SK-N-SH (cell line): ENCODE results near the gene ATP8A2. TPM values are rescaled to one million over a fixed set of nuclear protein-coding genes. Genes with fewer than 3 reads are reported as not detected.

Experiments
- CTCF ChIA-PET: fragments of 300-600, 350-600 bp; formaldehyde crosslinking; extraction: SDS; loops from one replicate; lab custom pipeline; 2021; lab: Yijun Ruan, JAX
- POLR2A ChIA-PET: fragments of 350-600 bp; sonication (Branson Sonifier 250); formaldehyde crosslinking; extraction: SDS; loops from one replicate; lab custom pipeline; 2020; ENCODE audit warnings: antibody characterized with exemption, inconsistent platforms; lab: Yijun Ruan, JAX
- DNase-seq: peaks from one replicate; pipeline ENCODE4 v3.0.0; 2012
- H2AFZ ChIP-seq: fragments of 200-600 bp; sonication (generic); 2 replicates; pipeline ENCODE4 v1.8.1; 2016; ENCODE audit warnings: antibody characterized with exemption, mild to moderate bottlenecking, low read depth
- H3F3A ChIP-seq: fragments of 200-600 bp; sonication (generic); replicated peaks from 2 replicates; pipeline ENCODE3; 2016; ENCODE audit warnings: antibody characterized with exemption, mild to moderate bottlenecking; ENCODE audit not compliant: insufficient read depth
- H3K27ac ChIP-seq, 2 experiments: fragments of 200-500 bp in 1 of 2; fragments of 200-600 bp in 1 of 2; sonication (Bioruptor generic) in 1 of 2; sonication (generic), shearing (Covaris generic) in 1 of 2; 2 replicates each; pipeline versions ENCODE4 v1.5.1 to v1.6.1; 2014 to 2016; ENCODE audit warnings: low read depth in 2 of 2, inconsistent platforms in 1 of 2, low read length in 1 of 2, mild to moderate bottlenecking in 1 of 2, mixed read lengths in 1 of 2
- H3K27me3 ChIP-seq: fragments of 200-600 bp; sonication (generic), shearing (Covaris generic); 2 replicates; pipeline ENCODE4 v1.6.1; 2016; ENCODE audit warnings: mixed run types; ENCODE audit not compliant: insufficient read depth
- H3K36me3 ChIP-seq, 2 experiments: fragments of 200-500 bp in 1 of 2; fragments of 200-600 bp in 1 of 2; sonication (Bioruptor generic) in 1 of 2; sonication (generic) in 1 of 2; replicated peaks in 1 of 2; 2 replicates each; pipeline versions ENCODE3 to v1.5.1; 2014 to 2016; ENCODE audit warnings: low read length in 1 of 2, mild to moderate bottlenecking in 1 of 2; ENCODE audit not compliant: insufficient read depth in 2 of 2, control insufficient read depth in 1 of 2
- H3K4me1 ChIP-seq, 2 experiments: fragments of 200-500 bp in 1 of 2; fragments of 200-600 bp in 1 of 2; sonication (Bioruptor generic) in 1 of 2; sonication (generic), shearing (Covaris generic) in 1 of 2; 2 replicates each; pipeline versions ENCODE4 v1.5.1 to v1.6.1; 2014 to 2016; ENCODE audit warnings: low read depth in 1 of 2, low read length in 1 of 2, mixed run types in 1 of 2; ENCODE audit not compliant: insufficient read depth in 2 of 2, control insufficient read depth in 1 of 2
- H3K4me2 ChIP-seq: fragments of 200-600 bp; sonication (generic), shearing (Covaris generic); 2 replicates; pipeline ENCODE4 v1.6.1; 2017; ENCODE audit warnings: mixed run types
- H3K4me3 ChIP-seq, 2 experiments: fragments of 200-500 bp in 1 of 2; fragments of 200-600 bp in 1 of 2; sonication (Bioruptor generic) in 1 of 2; sonication (generic), shearing (Covaris generic) in 1 of 2; 2 replicates each; pipeline versions ENCODE4 v1.5.1 to v1.8.1; 2014 to 2016; ENCODE audit warnings: low read depth in 2 of 2, inconsistent platforms in 1 of 2, low read length in 1 of 2, mild to moderate bottlenecking in 1 of 2, mixed read lengths in 1 of 2, moderate library complexity in 1 of 2
- H3K79me2 ChIP-seq: fragments of 200-600 bp; sonication (generic); 2 replicates; pipeline ENCODE4 v1.8.1; 2017; ENCODE audit warnings: mild to moderate bottlenecking; ENCODE audit not compliant: insufficient read depth
- H3K9ac ChIP-seq: fragments of 200-600 bp; sonication (generic); 2 replicates; pipeline ENCODE4 v1.6.1; 2017; ENCODE audit warnings: mixed run types
- H3K9me2 ChIP-seq: fragments of 200-600 bp; sonication (generic); 2 replicates; pipeline ENCODE4 v1.6.1; 2017; ENCODE audit warnings: mixed run types
- H3K9me3 ChIP-seq: fragments of 200-600 bp; sonication (generic); 2 replicates; pipeline ENCODE4 v1.6.1; 2017; ENCODE audit warnings: mixed run types, mild to moderate bottlenecking, moderate library complexity
- H4K20me1 ChIP-seq: fragments of 200-600 bp; sonication (generic); 2 replicates; pipeline ENCODE4 v1.6.1; 2017; ENCODE audit warnings: mild to moderate bottlenecking, mixed run types; ENCODE audit not compliant: insufficient read depth
- CHD2 ChIP-seq: fragments of 150-350 bp; IDR thresholded peaks from 2 replicates; pipeline ENCODE4 v1.6.1; 2018; ENCODE audit warnings: low read length; ENCODE audit not compliant: partially characterized antibody
- FOSL2 ChIP-seq: IDR thresholded peaks from 2 replicates; pipeline ENCODE4 v1.4.0; 2012; ENCODE audit warnings: low read depth, mild to moderate bottlenecking, moderate library complexity, borderline replicate concordance
- FOXJ3 ChIP-seq: sonication (generic); formaldehyde crosslinking; IDR thresholded peaks from 2 replicates; pipeline ENCODE4 v1.5.1; 2020; ENCODE audit warnings: mild to moderate bottlenecking, missing genetic modification reagents
- GABPA ChIP-seq: IDR thresholded peaks from 2 replicates; pipeline ENCODE4 v1.4.0; 2012; ENCODE audit warnings: low read depth, mild to moderate bottlenecking
- JUND ChIP-seq: IDR thresholded peaks from 2 replicates; pipeline ENCODE4 v1.4.0; 2012
- MXI1 ChIP-seq: IDR thresholded peaks from 2 replicates; pipeline ENCODE4 v1.6.1; 2012; ENCODE audit warnings: mild to moderate bottlenecking, low read depth, low read length, improper control_type of control experiment
- NFIC ChIP-seq: IDR thresholded peaks from 2 replicates; pipeline ENCODE4 v1.4.0; 2012; ENCODE audit warnings: borderline replicate concordance
- NRF1 ChIP-seq: IDR thresholded peaks from 2 replicates; pipeline ENCODE4 v1.6.1; 2012; ENCODE audit warnings: low read depth, mild to moderate bottlenecking, low read length
- RAD21 ChIP-seq: IDR thresholded peaks from 2 replicates; pipeline ENCODE4 v1.6.1; 2012; ENCODE audit warnings: mild to moderate bottlenecking, low read length
- RFX5 ChIP-seq: IDR thresholded peaks from 2 replicates; pipeline ENCODE4 v1.6.1; 2012; ENCODE audit warnings: mild to moderate bottlenecking, improper control_type of control experiment, low read length
- RXRA ChIP-seq: IDR thresholded peaks from 2 replicates; pipeline ENCODE4 v1.4.0; 2012; ENCODE audit warnings: low read depth, mild to moderate bottlenecking, borderline replicate concordance
- SIN3A ChIP-seq: IDR thresholded peaks from 2 replicates; pipeline ENCODE4 v1.6.1; 2012; ENCODE audit warnings: low read depth, mild to moderate bottlenecking, low read length, moderate library complexity, borderline replicate concordance
- SMC3 ChIP-seq: IDR thresholded peaks from 2 replicates; pipeline ENCODE4 v1.6.1; 2012; ENCODE audit warnings: low read depth, low read length, improper control_type of control experiment
- TCF12 ChIP-seq: IDR thresholded peaks from 2 replicates; pipeline ENCODE4 v1.4.0; 2012
- TEAD4 ChIP-seq: IDR thresholded peaks from 2 replicates; pipeline ENCODE4 v1.4.0; 2012; ENCODE audit warnings: mild to moderate bottlenecking, borderline replicate concordance; ENCODE audit not compliant: insufficient read depth
- YY1 ChIP-seq: IDR thresholded peaks from 2 replicates; pipeline ENCODE4 v1.4.0; 2012; ENCODE audit warnings: low read depth, mild to moderate bottlenecking
- WGBS: methylation state at CpG from one replicate; pipeline ENCODE4 v1.1.6; 2017; ENCODE audit warnings: low lambda C conversion rate; 5-methylcytosine and 5-hydroxymethylcytosine counted together
- polyA plus RNA-seq, 3 experiments: library from polyadenylated mRNA; depleted of rRNA; stranded (reverse); fragments of >200 nt; gene quantifications; 2 replicates each; pipeline ENCODE4 v1.2.3, GENCODE V29; 2012
- TF ChIP-seq, protein P1 (sequence below): IDR thresholded peaks from 2 replicates; pipeline ENCODE4 v1.6.1; 2012; ENCODE audit warnings: mild to moderate bottlenecking, low read depth, low read length, moderate library complexity
- TF ChIP-seq, protein P2 (sequence below): IDR thresholded peaks from 2 replicates; pipeline ENCODE4 v1.4.0; 2012; ENCODE audit warnings: low read depth, borderline replicate concordance
- TF ChIP-seq, protein P3 (sequence below): fragments of 150-350 bp; IDR thresholded peaks from 2 replicates; pipeline ENCODE4 v1.6.1; 2017; ENCODE audit warnings: antibody characterized with exemption, low read length, low read depth, borderline replicate concordance

ATP8A2 gene
- polyA plus RNA-seq, 1 of the 3 experiments (the other 2 are of a cell fraction): 0.02 TPM

DNA sequence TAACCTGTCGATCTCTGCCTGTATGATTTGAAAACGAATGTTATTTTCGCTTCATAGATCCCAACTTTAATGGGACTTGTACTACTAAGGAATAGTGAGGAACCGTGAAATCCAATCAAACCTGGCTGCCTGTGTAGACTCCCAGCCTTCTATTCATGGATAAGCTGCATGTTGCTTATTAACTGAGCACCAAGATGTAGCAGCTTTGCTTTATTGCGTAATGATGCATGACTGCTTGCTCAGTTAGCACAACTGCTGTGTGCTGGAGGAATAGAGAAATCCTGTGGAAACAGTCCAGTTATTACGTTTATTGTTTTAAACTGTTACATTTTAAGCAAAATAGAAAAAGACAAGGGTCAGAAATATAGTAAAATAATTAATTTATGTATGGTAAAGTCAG lies 571.9 kb downstream of the ATP8A2 start:
- Histone ChIP-seq H3K9me2 (no peaks in the 10 kb centered on the region), H3K79me2 (no peaks in the 10 kb centered on the region), H3K9me3 (no peaks in the 10 kb centered on the region), H3K36me3 (no peaks in the 10 kb centered on the region), H3K4me2 (no peak overlapping the region), H3F3A (no peaks in the 10 kb centered on the region), H3K27me3 (no peaks in the 10 kb centered on the region), H3K4me3 (no peak overlapping the region), H4K20me1 (no peaks in the 10 kb centered on the region), H3K9ac (no peak overlapping the region), H2AFZ (no peak overlapping the region), H3K4me1 (peaks cover 0 to 5% of the 10 kb centered on the region in 2 experiments; a peak in 1 of 4 replicates), H3K27ac (no peak overlapping the region)
- POLR2A ChIA-PET: no interaction called here
- DNase-seq: no peak
- CTCF ChIA-PET: interaction anchor here (1.4 kb wide), 1 partner anchor 10 kb away, joined by 4 read pairs; no protein-coding TSS in a partner anchor
- 46% methylated on average over 6 of the region's 6 CpGs for WGBS
- TF ChIP-seq YY1 (no peak), FOSL2 (no peak), RXRA (no peak), CHD2 (no peak), FOXJ3 (CRISPR knock-in tag) (no peak), JUND (no peak), RFX5 (no peak), GABPA (no peak), NFIC (no peak), SIN3A (no peak), NRF1 (no peak), MXI1 (no peak), TEAD4 (no peak), TCF12 (no peak), RAD21 (no peak), SMC3 (no peak)
- TF ChIP-seq, protein P1, sequence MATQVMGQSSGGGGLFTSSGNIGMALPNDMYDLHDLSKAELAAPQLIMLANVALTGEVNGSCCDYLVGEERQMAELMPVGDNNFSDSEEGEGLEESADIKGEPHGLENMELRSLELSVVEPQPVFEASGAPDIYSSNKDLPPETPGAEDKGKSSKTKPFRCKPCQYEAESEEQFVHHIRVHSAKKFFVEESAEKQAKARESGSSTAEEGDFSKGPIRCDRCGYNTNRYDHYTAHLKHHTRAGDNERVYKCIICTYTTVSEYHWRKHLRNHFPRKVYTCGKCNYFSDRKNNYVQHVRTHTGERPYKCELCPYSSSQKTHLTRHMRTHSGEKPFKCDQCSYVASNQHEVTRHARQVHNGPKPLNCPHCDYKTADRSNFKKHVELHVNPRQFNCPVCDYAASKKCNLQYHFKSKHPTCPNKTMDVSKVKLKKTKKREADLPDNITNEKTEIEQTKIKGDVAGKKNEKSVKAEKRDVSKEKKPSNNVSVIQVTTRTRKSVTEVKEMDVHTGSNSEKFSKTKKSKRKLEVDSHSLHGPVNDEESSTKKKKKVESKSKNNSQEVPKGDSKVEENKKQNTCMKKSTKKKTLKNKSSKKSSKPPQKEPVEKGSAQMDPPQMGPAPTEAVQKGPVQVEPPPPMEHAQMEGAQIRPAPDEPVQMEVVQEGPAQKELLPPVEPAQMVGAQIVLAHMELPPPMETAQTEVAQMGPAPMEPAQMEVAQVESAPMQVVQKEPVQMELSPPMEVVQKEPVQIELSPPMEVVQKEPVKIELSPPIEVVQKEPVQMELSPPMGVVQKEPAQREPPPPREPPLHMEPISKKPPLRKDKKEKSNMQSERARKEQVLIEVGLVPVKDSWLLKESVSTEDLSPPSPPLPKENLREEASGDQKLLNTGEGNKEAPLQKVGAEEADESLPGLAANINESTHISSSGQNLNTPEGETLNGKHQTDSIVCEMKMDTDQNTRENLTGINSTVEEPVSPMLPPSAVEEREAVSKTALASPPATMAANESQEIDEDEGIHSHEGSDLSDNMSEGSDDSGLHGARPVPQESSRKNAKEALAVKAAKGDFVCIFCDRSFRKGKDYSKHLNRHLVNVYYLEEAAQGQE: no peak
- TF ChIP-seq, protein P2, sequence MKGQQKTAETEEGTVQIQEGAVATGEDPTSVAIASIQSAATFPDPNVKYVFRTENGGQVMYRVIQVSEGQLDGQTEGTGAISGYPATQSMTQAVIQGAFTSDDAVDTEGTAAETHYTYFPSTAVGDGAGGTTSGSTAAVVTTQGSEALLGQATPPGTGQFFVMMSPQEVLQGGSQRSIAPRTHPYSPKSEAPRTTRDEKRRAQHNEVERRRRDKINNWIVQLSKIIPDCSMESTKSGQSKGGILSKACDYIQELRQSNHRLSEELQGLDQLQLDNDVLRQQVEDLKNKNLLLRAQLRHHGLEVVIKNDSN: no peak
- TF ChIP-seq, protein P3, sequence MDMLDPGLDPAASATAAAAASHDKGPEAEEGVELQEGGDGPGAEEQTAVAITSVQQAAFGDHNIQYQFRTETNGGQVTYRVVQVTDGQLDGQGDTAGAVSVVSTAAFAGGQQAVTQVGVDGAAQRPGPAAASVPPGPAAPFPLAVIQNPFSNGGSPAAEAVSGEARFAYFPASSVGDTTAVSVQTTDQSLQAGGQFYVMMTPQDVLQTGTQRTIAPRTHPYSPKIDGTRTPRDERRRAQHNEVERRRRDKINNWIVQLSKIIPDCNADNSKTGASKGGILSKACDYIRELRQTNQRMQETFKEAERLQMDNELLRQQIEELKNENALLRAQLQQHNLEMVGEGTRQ: no peak
